HG03565 (cell line): Measurements from ENCODE around the gene CHST11.

ENCODE experiments used
- ATAC-seq: cut with Tn5 transposase; IDR thresholded peaks from one replicate; pipeline ENCODE4 v1.9.1; 2021; ENCODE audit warnings: mild to moderate bottlenecking, moderate library complexity; ENCODE audit not compliant: unreplicated experiment

The CHST11 gene

DNA sequence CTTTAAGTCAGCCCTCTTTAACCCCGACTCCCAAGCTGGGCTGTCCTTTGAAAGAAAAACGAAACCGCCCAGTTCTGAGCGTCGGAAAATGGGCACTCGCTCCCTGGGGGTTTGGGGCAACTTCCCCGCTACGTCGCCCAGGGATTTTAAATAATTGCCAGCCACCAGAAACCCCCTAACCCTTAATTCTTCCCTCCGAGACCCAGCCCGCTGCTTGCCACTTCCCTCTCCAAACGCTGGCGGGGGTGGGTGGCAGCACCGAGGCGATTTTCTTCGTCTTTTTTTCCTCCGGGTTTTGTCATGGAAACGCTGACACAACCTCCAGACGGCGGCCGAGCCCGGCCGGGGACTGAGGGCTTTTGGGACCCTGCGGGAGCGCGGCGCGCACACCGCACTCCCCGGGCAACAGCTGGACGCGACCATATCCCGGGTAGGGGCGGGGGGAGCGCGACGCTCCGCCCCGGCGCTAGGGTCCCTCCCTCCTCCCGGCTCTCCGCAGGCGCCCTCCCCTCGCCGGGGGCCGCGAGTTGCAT lies at the start of gene CHST11:
TSS of gene CHST11 (plus strand) at position 532 of the 533 bp plus-strand sequence.
- peak; percentile 46 for ATAC-seq

GRCh38 chr12:104407438-104407837 lies 49.3 kb upstream of the CHST11 start:
- ATAC-seq, result no peak

GRCh38 chr12:104407922-104408321 lies 48.8 kb upstream of the CHST11 start:
- ATAC-seq, result no peak

DNA sequence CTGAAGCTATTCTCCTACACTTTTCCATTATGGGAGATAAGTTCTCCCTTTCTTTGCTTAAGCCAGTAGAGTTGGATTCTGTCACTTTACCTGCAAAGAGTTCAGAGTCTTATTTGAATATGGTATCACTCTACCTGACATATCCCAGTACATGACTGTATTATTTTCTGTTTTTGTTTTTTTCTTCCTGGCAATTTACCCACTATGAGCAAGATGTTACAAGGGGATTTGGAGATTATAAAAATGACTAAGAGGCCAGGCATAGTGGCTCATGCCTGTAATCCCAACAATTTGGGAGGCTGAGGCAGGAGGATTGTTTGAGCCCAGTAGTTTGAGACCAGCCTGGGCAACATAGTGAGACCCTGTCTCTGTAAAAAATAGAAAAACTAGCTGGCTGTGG lies 46.4 kb upstream of the CHST11 start:
- ATAC-seq, result no peak

DNA sequence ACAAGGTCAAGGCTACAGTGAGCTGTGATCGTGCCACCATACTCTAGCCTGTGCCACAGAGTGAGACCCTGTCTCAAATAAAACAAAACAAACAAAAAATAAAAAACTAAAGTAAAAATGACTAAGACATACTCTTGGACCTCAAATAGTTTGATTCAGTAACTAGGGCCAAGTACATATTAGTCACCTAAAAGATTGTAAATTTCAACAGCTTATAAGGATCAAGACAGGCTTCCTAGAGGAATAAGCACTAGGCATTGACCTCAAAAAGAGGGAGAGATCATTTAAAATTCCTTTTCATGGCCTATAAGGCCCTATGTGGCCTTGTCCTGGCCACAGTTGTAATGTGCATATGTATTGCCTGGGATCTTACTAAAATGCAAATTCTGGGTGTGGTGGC lies 46.0 kb upstream of the CHST11 start:
- no peak for ATAC-seq

DNA sequence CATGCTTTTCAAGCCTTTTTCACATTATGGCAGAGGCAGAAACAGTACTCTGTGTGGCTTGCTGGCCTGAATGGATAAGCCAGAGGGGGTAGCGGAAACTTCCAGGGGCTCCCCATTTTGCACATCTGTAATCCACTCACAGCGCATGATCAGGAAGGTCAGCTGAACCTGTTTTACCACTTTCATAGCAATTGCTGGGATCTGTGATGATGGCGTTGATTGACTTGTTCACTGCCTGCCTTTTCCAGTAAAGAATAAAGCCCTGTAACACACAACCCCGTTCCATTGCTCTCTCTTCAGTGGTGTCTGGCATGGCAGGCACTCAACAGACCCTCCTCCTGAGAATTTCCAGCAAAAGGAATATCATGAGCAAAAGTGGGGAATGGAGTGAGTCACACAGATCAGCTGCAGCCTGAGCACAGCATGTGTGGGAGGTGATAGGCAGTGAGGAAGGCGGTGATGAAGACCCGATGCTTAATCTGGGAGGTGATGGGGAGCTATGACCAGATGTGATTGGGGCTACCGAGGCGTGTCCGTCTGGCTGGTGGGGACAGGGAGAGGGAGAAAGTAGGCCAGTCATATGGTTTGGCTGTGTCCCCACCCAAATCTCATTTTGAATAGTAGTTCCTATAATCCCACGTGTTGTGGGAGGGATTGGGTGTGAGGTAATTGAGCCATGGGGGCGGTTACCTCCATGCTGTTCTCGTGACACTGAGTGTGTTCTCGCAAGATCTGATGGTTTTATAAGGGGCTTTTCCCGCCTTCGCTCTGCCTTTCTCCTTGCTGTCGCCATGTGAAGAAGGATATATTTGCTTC lies 44.7 kb upstream of the CHST11 start:
- no peak for ATAC-seq

DNA sequence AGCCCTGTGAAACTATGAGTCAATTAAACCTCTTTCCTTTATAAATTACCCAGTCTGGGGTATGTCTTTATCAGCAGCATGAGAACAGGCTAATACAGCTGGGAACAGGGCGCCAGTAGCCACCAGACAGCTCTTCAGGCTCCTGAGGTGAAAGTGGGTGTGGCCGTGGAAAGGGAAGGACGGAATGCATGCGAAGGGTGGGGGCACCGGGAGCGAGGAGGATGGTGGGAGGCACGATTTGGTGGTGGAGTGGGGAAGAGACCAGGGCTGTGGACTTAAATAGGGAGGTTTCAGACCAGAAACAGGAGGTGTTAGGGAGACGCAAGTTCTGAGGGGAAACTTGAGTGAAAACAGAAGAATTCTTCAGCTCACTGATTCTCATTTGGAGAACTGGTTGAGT lies 44.1 kb upstream of the CHST11 start:
- no peak for ATAC-seq

DNA sequence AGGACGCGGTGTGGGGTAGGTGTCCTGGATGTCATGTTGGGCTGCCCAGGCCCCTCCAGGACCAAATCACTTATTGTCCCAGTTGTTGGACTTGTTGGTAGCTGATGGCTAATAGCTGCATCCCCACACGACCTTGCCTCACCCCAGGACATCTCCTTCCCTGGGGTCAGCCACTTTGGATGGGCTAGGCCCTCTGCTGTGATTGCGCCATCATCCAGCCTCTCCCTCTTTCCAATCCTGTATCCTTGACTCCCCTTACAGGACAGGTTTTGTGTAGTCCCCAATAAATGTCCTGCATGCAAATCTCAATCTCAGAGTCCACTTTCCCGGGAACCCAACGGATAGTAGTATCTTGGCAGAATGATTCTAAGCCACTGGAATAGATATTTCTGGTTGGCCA lies 43.4 kb upstream of the CHST11 start:
- ATAC-seq, result no peak

DNA sequence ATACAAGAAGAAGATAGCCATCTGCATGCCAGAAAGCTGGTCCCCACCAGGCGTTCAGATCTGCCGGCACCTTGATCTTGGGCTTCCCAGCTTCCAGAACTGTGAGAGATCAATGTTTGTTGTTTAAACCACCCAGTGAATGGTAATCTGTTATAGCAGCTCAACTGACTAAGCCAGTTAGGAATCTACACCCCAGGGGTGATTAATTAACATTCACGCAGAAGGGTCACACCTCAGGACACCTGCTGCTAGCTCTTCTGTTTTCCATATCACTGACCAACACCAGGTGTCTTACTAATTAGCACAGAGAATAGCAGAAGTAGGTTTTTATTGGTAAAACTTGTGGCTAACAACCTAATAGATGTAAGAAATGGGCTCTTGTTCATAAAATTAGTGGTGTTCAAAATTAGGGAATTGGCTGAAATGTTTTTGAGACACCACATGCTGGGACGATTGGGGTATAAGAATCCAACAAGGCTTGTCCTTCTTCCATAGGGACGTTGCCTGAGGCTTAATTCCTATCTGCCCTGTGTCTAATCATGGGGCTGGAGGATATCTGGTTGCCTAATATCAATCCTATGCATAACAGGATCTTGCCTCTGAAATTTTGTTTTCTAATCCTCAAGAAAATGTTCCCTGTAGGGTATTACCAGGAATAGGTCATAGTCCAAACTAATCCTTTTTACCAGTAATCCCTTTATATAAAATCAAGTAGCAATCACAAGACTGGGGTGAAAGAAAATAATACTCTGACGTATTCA lies 42.0 kb upstream of the CHST11 start:
- no peak for ATAC-seq

DNA sequence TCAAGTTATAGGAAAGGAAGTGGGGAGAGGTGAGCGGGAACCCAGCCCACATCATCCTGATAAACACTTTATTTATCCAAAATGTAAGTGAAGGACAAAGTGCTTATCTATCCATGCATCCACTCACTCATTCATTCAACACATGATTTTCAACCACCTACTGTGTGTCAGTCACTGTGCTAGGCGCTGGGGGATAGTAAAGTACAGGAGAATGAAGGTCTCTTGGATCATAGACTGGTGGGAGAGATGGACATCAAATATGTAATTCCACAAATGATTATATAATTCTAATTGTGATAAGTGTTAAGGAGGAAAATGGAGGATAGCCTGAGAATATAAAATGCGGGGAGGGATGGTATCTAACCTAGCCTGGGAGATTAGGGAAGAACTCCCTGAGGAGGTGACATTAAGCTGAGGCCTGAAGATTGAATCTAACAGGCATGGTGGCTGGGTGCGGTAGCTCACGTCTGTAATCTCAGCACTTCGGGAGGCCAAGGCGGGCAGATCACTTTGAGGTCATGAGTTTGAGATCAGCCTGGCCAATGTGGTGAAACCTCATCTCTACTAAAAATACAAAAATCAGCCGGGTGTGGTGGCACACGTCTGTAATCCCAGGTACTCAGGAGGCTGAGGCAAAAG lies 41.3 kb upstream of the CHST11 start:
- ATAC-seq, result no peak

- no peak for ATAC-seq
These were observed 40.6 kb upstream of the CHST11 start for GRCh38 chr12:104416136-104416535.

- ATAC-seq, result no peak
These were observed 40.2 kb upstream of the CHST11 start for GRCh38 chr12:104416585-104416984.

- ATAC-seq, result no peak
These were observed 37.0 kb upstream of the CHST11 start for GRCh38 chr12:104419717-104420116.

- ATAC-seq, result no peak
These were observed 35.9 kb upstream of the CHST11 start for GRCh38 chr12:104420868-104421267.

- no peak for ATAC-seq
These were observed 35.4 kb upstream of the CHST11 start for GRCh38 chr12:104421343-104421742.

GRCh38 chr12:104422441-104422840 lies 34.3 kb upstream of the CHST11 start:
- no peak for ATAC-seq

DNA sequence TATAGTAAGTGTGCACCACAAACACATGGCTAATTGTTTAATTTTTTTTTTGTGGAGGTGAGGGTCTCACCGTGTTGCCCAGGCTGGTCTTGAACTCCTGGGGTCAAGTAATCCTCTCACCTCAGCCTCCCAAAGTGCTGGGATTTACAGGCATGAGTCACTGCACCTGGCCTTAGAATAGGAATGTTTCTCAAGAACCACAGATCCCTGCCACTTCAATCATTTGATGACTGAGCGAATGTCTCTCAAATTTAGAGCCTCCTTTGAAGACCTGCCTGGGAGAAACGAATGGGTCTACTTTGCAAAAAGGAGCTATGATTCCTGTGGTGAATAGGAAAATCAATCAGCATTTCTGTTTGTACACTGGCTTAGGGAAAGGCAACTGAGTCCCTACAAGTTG lies 33.5 kb upstream of the CHST11 start:
- no peak for ATAC-seq

DNA sequence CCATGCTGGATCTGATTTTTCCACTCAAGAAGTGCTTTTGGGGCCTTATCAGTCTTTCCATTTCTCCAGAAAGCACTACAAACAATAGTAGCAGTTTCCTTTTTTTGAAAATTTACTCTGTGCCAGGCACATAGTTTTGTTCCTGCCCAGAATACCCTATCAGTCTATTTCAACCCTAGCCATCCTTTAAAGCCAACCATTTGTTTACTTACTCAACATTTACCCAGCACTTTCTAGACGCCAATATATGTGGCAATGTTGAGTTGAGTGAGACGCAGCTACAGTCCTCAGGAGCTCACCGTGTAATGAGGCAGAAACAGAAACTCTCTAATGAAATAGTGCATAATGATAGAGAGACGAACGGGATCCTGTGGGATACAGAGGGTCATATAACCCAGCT lies 32.9 kb upstream of the CHST11 start:
- ATAC-seq, result no peak

GRCh38 chr12:104424955-104425354 lies 31.8 kb upstream of the CHST11 start:
- ATAC-seq, result no peak

- no peak for ATAC-seq
These were observed 31.1 kb upstream of the CHST11 start for GRCh38 chr12:104425614-104426013.

GRCh38 chr12:104426926-104427546 lies 29.7 kb upstream of the CHST11 start:
- ATAC-seq, result no peak
